Measurements from ENCODE around the gene C11orf97. TPM values are rescaled to one million over a fixed set of nuclear protein-coding genes. Genes with fewer than 3 reads are reported as not detected.

The C11orf97 gene
- total RNA-seq, 1 experiment from 2014 or later: not detected

- Histone ChIP-seq H3K4me2 (ENCODE audit: low read length) (no peak overlapping the region), H3K9me3 (ENCODE audit: control insufficient read depth in 1 of 2, insufficient read depth in 1 of 2, low read depth in 1 of 2, low read length in 2 of 2) (no peaks in the 10 kb centered on the region)
These were observed 12.1 kb upstream of the C11orf97 start for GRCh38 chr11:94500181-94500580.

More at GRCh38 chr11:94500181-94500580, 12.1 kb upstream of the C11orf97 start:
- no peak for TF ChIP-seq SRF (IDR thresholded peaks at IDR 0.05; ENCODE audit: low read depth)
- TF ChIP-seq ZBTB33 (IDR thresholded peaks at IDR 0.05; ENCODE audit: extremely low read depth, insufficient replicate concordance, low read length): no peak
- no peak for TF ChIP-seq JUND (IDR thresholded peaks at IDR 0.05)
- no peak for TF ChIP-seq MAX (IDR thresholded peaks at IDR 0.05)
- no peak for TF ChIP-seq TCF7L2 (IDR thresholded peaks at IDR 0.05; ENCODE audit: borderline replicate concordance, extremely low read depth, insufficient read depth, insufficient read length)
- TF ChIP-seq ZNF274 (IDR thresholded peaks at IDR 0.05; ENCODE audit: low read depth, low read length): no peak
- TF ChIP-seq FOSL1 (IDR thresholded peaks at IDR 0.05; ENCODE audit: low read depth): no peak
- TF ChIP-seq CTCF (IDR thresholded peaks at IDR 0.05 in 2 of 3, conservative IDR thresholded peaks at IDR 0.05 in 1 of 3; ENCODE audit: borderline replicate concordance in 1 of 3, insufficient read depth in 1 of 3, low read depth in 2 of 3, low read length in 2 of 3): no peak
- no peak for TF ChIP-seq ZFX (IDR thresholded peaks at IDR 0.05)
- TF ChIP-seq CBX3 (IDR thresholded peaks at IDR 0.05; ENCODE audit: low read depth): no peak
- TF ChIP-seq ELF1 (IDR thresholded peaks at IDR 0.05; ENCODE audit: borderline replicate concordance, low read depth): no peak
- CTCF ChIA-PET: no interaction called here
- POLR2A ChIA-PET: no interaction called here
- no peak overlapping the region for H3K4me3 ChIP-seq (replicated peaks in 1 of 2; ENCODE audit: low read depth in 1 of 2, low read length in 2 of 2)
- no peaks in the 10 kb centered on the region for H3K4me1 ChIP-seq (ENCODE audit: control insufficient read depth in 1 of 2, insufficient read depth in 2 of 2, low read length in 2 of 2)
- no peak overlapping the region for H3K27ac ChIP-seq (ENCODE audit: low read depth, low read length)
- H3K27me3 ChIP-seq (ENCODE audit: insufficient read depth, low read length): no peaks in the 10 kb centered on the region
- ATAC-seq (no peak), DNase-seq (ENCODE audit: low read depth, low spot score) (no peak)
- no TSS peak for BruUV-seq (replicated peaks)
- intact Hi-C loops (cut with micrococcal nuclease): loop anchor here (10.0 kb wide), 3 partner anchors 575 to 1555 kb away; no protein-coding TSS in a partner anchor
- RAD21 ChIA-PET (ENCODE audit: low non-redundant PET in 1 of 2, low total read pairs in 2 of 2, uncharacterized antibody in 2 of 2, unreplicated experiment in 2 of 2): no interaction called here
- H3K36me3 ChIP-seq (ENCODE audit: control insufficient read depth in 1 of 2, insufficient read depth in 2 of 2, low read length in 2 of 2): peaks cover 0 to 7% of the 10 kb centered on the region in 2 experiments; a peak in 1 of 4 replicates
- no peak overlapping the region for H2AFZ ChIP-seq (ENCODE audit: low read depth, low read length, poor library complexity, severe bottlenecking)
- no peaks in the 10 kb centered on the region for H3K9me2 ChIP-seq (ENCODE audit: insufficient read depth)
- H4K20me1 ChIP-seq (ENCODE audit: insufficient read depth): no peaks in the 10 kb centered on the region
- no peak overlapping the region for H3K9ac ChIP-seq (ENCODE audit: low read length)
- 0 out of 2 replicates have a peak, but pooled peaks cover under 1% of the 10 kb centered on the region for H3K79me2 ChIP-seq (ENCODE audit: insufficient read depth, low read length)

Data from HCT116 (cell line).